ENCODE results near the gene NOS1AP.

DNA sequence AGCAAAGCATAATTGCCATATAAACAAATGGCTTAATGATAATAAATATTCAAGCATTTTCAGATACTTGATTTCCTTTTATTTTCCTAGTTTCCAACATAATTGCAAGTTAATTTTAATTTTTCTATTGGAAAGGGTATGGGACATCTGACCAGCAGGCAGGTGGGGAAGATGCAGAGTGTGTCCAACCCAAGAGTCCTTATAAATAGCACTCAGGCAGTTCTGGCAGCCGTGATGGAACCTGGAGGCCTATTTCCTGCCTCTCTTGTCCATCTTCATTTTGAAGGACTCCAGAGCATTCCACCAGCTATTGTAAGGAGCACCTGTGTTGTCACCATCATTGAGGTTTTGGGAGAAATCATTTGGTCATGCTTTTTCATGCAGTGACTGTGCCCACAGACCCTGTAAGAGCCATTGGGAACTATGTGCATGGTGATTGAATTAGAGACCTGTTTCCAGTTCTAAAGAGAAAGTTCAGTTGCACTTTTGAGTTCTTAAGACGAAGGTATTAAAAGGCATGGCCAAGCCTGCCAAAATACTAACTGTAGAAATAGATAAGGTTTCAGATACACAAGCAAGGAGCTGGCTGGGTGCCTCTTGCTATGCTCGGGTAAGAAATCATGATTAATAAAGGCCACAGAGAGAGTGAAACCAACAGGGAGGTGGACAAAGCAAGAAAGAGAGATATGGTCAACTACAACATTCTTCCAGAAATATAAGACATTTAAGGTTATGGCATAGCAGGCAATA lies 214.9 kb downstream of the NOS1AP start:
- TF ChIP-seq, protein P1, sequence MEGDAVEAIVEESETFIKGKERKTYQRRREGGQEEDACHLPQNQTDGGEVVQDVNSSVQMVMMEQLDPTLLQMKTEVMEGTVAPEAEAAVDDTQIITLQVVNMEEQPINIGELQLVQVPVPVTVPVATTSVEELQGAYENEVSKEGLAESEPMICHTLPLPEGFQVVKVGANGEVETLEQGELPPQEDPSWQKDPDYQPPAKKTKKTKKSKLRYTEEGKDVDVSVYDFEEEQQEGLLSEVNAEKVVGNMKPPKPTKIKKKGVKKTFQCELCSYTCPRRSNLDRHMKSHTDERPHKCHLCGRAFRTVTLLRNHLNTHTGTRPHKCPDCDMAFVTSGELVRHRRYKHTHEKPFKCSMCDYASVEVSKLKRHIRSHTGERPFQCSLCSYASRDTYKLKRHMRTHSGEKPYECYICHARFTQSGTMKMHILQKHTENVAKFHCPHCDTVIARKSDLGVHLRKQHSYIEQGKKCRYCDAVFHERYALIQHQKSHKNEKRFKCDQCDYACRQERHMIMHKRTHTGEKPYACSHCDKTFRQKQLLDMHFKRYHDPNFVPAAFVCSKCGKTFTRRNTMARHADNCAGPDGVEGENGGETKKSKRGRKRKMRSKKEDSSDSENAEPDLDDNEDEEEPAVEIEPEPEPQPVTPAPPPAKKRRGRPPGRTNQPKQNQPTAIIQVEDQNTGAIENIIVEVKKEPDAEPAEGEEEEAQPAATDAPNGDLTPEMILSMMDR (IDR thresholded peaks at IDR 0.05), result no peak
- TF ChIP-seq POLR2A (IDR thresholded peaks at IDR 0.05), result peak in 1 of 2 donors; percentile 12
